ENCODE measurements around the gene OXSM.

GRCh38 chr3:25768851-25769250 is 21.0 kb upstream of the OXSM start:
- no peak for TF ChIP-seq CTCF (IDR thresholded peaks at IDR 0.05; ENCODE audit: low read depth, low read length)
- TF ChIP-seq EZH2phosphoT487 (IDR thresholded peaks at IDR 0.05; ENCODE audit: low read depth): no peak

All from OCI-LY3 (cell line).